ENCODE data around the gene C9. TPM values are rescaled to one million over a fixed set of nuclear protein-coding genes. Genes with fewer than 3 reads are reported as not detected.

The C9 gene
- total RNA-seq, 6 donors from 2014 or later: 0.31 to 0.51 TPM; not detected in 4

DNA sequence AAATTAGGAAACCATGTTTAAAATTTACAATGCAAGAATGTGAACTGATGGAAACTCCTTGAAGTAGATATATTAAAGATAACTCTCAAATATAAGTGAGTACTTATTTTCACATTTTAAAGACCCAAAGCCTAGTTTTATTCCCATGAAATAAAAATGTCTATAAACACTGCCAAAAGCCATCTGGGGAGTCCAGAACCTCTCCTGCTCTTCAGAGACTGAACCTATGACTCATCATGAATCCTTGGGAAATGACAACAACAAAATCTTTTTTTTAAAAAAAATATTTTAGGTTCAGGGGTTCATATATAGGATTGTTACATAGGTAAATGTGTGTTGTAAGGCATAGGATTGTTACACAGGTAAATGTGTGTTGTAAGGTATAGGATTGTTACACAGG lies 111.1 kb downstream of the C9 start:
- ATAC-seq (ENCODE audit: low FRiP score in 2 of 2): no peak

DNA sequence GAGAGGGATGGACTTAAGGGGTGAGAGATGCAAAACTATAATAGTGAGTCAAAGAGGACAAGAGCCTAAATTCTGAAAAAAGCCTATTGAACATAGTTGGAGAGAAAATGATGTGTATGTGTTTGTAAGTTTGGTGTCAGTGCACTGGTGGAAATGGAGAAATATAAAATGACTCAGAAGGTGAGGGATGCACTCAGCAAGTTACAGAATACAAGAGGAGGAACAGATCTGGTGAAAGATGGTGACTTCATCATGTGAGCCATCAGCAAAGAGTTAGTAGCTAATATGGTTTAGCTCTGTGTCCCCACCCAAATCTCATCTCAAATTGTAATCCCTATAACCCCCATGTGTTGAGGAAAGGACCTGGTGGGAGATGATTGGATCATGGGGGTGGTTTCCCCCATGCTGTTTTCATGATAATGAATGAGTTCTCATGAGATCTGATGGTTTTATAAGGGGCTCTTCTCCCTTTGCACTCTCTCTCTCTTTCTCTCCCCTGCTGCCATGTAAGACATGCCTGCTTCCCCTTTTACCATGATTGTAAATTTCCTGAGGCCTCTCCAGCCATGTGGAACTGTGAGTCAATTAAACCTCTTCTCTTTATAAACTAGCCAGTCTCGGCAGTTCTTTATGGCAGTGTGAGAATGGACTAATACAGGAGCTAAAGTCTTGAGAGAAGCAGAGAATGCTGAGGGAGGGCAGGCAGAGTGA lies 114.6 kb downstream of the C9 start:
- no peaks in the 10 kb centered on the region for H3K4me1 ChIP-seq
- H3K36me3 ChIP-seq: no peaks in the 10 kb centered on the region
- H3K4me3 ChIP-seq: no peak overlapping the region
- H3K27ac ChIP-seq: no peak overlapping the region
- ATAC-seq (ENCODE audit: low FRiP score in 2 of 2): no peak
- no peaks in the 10 kb centered on the region for H3K27me3 ChIP-seq
- H3K9me3 ChIP-seq: no peaks in the 10 kb centered on the region
- TF ChIP-seq POLR2AphosphoS5 (IDR thresholded peaks at IDR 0.05): no peak
- no peak for TF ChIP-seq POLR2A (IDR thresholded peaks at IDR 0.05)
- TF ChIP-seq, protein P1, sequence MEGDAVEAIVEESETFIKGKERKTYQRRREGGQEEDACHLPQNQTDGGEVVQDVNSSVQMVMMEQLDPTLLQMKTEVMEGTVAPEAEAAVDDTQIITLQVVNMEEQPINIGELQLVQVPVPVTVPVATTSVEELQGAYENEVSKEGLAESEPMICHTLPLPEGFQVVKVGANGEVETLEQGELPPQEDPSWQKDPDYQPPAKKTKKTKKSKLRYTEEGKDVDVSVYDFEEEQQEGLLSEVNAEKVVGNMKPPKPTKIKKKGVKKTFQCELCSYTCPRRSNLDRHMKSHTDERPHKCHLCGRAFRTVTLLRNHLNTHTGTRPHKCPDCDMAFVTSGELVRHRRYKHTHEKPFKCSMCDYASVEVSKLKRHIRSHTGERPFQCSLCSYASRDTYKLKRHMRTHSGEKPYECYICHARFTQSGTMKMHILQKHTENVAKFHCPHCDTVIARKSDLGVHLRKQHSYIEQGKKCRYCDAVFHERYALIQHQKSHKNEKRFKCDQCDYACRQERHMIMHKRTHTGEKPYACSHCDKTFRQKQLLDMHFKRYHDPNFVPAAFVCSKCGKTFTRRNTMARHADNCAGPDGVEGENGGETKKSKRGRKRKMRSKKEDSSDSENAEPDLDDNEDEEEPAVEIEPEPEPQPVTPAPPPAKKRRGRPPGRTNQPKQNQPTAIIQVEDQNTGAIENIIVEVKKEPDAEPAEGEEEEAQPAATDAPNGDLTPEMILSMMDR (IDR thresholded peaks at IDR 0.05): no peak
- TF ChIP-seq EP300 (IDR thresholded peaks at IDR 0.05): no peak
- DNase-seq: no peak
- 62 to 80% methylated on average over 1 of the region's 1 CpG for WGBS, 2 donors

More for the DNA sequence above, 111.1 kb downstream of the C9 start:
- Histone ChIP-seq H3K4me1 (peaks cover 0 to 4% (median 2%) of the 10 kb centered on the region in 4 donors), H3K9me3 (no peaks in the 10 kb centered on the region), H3K4me3 (no peak overlapping the region), H3K36me3 (no peaks in the 10 kb centered on the region), H3K27ac (no peak overlapping the region), H3K27me3 (no peaks in the 10 kb centered on the region)
- TF ChIP-seq, protein P1 (IDR thresholded peaks at IDR 0.05): no peak
- TF ChIP-seq POLR2AphosphoS5 (IDR thresholded peaks at IDR 0.05) (no peak), POLR2A (IDR thresholded peaks at IDR 0.05) (no peak), EP300 (IDR thresholded peaks at IDR 0.05) (no peak)
- DNase-seq: no peak

DNA sequence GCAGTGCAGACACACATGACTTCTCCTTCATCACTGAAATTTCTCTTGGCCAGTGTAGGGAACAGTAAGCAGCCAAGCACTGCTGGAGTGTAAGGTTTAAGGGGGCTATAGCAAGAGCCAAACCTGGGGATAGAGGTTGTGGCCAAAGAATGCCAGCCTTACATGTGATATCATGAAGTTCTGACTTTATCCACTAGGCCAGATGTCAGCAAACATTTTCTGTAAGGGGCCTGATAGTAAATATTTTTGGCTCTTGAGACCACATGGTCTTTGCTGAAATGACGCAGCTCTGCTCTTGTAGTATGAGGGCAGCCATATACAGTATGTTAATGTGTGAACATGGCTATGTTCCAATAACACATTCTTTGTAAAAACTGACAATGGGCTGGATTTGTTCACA lies 115.2 kb downstream of the C9 start:
- TF ChIP-seq POLR2A (IDR thresholded peaks at IDR 0.05) (no peak), POLR2AphosphoS5 (IDR thresholded peaks at IDR 0.05) (no peak), EP300 (IDR thresholded peaks at IDR 0.05) (no peak)
- TF ChIP-seq, protein P1 (IDR thresholded peaks at IDR 0.05): no peak
- H3K9me3 ChIP-seq: no peaks in the 10 kb centered on the region
- no peaks in the 10 kb centered on the region for H3K27me3 ChIP-seq
- no peaks in the 10 kb centered on the region for H3K36me3 ChIP-seq
- 89 to 100% methylated on average over 1 of the region's 1 CpG for WGBS, 2 donors
- no peaks in the 10 kb centered on the region for H3K4me1 ChIP-seq
- no peak for ATAC-seq (ENCODE audit: low FRiP score in 2 of 2)
- no peak overlapping the region for H3K4me3 ChIP-seq
- DNase-seq: no peak
- no peak overlapping the region for H3K27ac ChIP-seq

DNA sequence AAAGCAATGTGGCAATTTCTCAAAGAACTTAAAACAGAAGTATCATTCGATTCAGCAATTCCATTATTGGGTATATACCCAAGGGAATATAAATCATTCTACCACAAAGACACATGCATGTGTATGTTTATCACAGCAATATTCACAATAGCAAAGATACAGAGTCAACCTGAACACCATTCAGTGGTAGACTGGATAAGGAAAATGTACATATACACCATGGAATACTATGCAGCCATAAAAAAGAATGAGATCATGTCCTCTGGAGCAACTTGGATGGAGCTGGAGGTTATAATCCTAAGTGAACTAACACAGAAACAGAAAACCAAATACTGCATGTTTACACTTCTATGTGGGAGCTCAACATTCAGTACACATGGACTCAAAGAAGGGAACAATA lies 123.5 kb downstream of the C9 start:
- 81 to 87% methylated on average over 1 of the region's 1 CpG for WGBS, 2 donors
- H3K27me3 ChIP-seq: no peaks in the 10 kb centered on the region
- DNase-seq (no peak), ATAC-seq (ENCODE audit: low FRiP score in 2 of 2) (no peak)
- no peak for TF ChIP-seq POLR2A (IDR thresholded peaks at IDR 0.05)
- no peak for TF ChIP-seq EP300 (IDR thresholded peaks at IDR 0.05)
- TF ChIP-seq POLR2AphosphoS5 (IDR thresholded peaks at IDR 0.05): no peak
- TF ChIP-seq, protein P1 (IDR thresholded peaks at IDR 0.05): no peak
- no peak overlapping the region for H3K27ac ChIP-seq
- peaks cover 0 to 4% (median 0%) of the 10 kb centered on the region in 4 donors for H3K4me1 ChIP-seq
- no peaks in the 10 kb centered on the region for H3K36me3 ChIP-seq
- no peaks in the 10 kb centered on the region for H3K9me3 ChIP-seq
- no peak overlapping the region for H3K4me3 ChIP-seq
